H1 (cell line): ENCODE data around the gene ENTPD6. TPM values are rescaled to one million over a fixed set of nuclear protein-coding genes. Genes with fewer than 3 reads are reported as not detected.

ENCODE experiments used
- GTF2F1 ChIP-seq: IDR thresholded peaks from 2 replicates; pipeline ENCODE4 v1.6.1; 2012; ENCODE audit warnings: low read depth, low read length, improper control_type of control experiment, borderline replicate concordance
- SIRT6 ChIP-seq: IDR thresholded peaks from one replicate; pipeline ENCODE4 v1.7.1; 2012; ENCODE audit warnings: low read length, inconsistent platforms
- polyA plus RNA-seq, 7 experiments: library from polyadenylated mRNA; depleted of rRNA in 3 of 7; stranded (reverse) in 5 of 7; unstranded in 2 of 7; fragments of >200 nt in 5 of 7; fragments of 200-250 nt in 2 of 7; gene quantifications; 1 replicate in 5 of 7; 2 replicates in 1 of 7; 4 replicates in 1 of 7; pipeline versions ENCODE4 v1.2.1 to v1.2.3, GENCODE V29; 2011 to 2013; ENCODE audit warnings: missing spikeins in 2 of 7, mixed read lengths in 2 of 7
- total RNA-seq: library from RNA; stranded (reverse); fragmentation: NEBNext Ultra II Directional; extraction: Animal tissue kit (Norgen Biotek cat#: 25700); gene quantifications from 2 replicates; pipeline ENCODE4 v1.2.1, GENCODE V29; 2021

Gene ENTPD6
- total and polyA plus RNA-seq, 2 of the 8 experiments (the other 6 are each of a cell fraction or from before 2014, with no cell fraction given) = 47.8 to 57.3 TPM

DNA sequence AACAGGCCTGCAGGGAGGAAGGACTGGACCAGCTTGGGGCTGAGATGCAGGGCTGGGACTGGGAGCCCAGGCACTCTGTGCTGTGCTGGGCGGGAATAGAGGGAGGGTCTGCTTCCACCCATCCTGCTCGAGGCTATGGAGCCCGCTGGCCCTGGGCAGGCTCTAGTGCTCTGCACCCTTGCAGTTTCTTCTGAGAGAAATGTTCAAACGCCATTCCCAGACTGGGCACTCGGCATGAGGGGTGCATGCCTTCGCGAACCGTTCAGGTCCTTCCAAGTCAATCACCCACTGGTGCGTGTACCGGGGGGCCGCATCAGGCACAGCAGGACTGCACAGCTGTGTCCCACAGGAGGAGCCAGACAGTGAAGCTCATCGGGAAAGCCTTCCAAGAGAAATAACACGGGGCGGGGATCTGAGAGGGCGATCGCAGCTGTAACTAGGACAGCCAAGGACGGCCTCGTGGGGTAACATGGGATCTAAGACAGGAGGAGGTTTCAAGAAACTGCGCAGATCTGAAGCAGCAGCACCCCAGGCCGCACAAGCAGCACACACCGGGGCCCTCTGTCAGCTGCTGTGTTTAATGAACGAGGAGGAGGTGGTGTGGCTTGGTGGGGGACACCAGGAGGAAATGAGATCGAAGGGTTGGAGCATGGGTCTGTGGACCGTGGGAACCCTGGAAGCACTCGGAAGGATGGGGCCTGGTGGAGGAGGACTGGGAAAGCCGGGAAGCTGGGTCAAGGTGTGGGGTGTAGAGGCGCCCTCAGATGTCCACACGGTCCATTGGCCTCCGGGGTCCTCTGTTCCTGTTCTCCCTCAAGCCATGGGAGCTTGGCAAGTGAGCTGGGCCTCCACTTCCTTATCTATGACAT is 26.3 kb downstream of the ENTPD6 start (continued):
- TF ChIP-seq GTF2F1 (no peak), SIRT6 (no peak)
